IMR-90 (cell line): ENCODE results near the gene RNPEPL1. TPM values are rescaled to one million over a fixed set of nuclear protein-coding genes. Genes with fewer than 3 reads are reported as not detected.

ENCODE experiments used
- ATAC-seq: fragments of 200-7000 bp; cut with Tn5 transposase; 2 replicates; pipeline ENCODE4 v1.9.1; 2020; ENCODE audit warnings: low read depth, mild to moderate bottlenecking, moderate library complexity
- BruUV-seq: library from RNA; stranded (reverse); fragments of 400-500 nt; replicated peaks from 2 replicates; lab custom pipeline; 2021; lab: Mats Ljungman, UMichigan
- CTCF ChIA-PET: fragments of 300-600 bp; formaldehyde crosslinking; extraction: SDS; loops from one replicate; lab custom pipeline; 2021; ENCODE audit warnings: antibody characterized with exemption; lab: Yijun Ruan, JAX
- POLR2A ChIA-PET: fragments of 300-600 bp; sonication (Branson Sonifier 250); formaldehyde crosslinking; loops from one replicate; lab custom pipeline; 2022; ENCODE audit warnings: antibody characterized with exemption; ENCODE audit not compliant: unreplicated experiment; lab: Charles Lee
- DNase-seq: peaks from one replicate; pipeline ENCODE4 v3.0.0; 2013
- H2AFZ ChIP-seq: replicated peaks from 2 replicates; pipeline ENCODE3; 2013; ENCODE audit warnings: low read length, mild to moderate bottlenecking; ENCODE audit not compliant: poor library complexity
- H2AK5ac ChIP-seq: 2 replicates; pipeline ENCODE4 v1.6.1; 2013; ENCODE audit warnings: low read depth, low read length, inconsistent platforms
- H2AK9ac ChIP-seq: replicated peaks from 2 replicates; pipeline ENCODE3; 2013; ENCODE audit warnings: mild to moderate bottlenecking, low read depth, low read length, moderate library complexity; ENCODE audit not compliant: poor library complexity
- H2BK120ac ChIP-seq: 2 replicates; pipeline ENCODE4 v1.6.1; 2013; ENCODE audit warnings: low read depth, low read length, inconsistent platforms
- H2BK15ac ChIP-seq: 3 replicates; pipeline ENCODE4 v1.6.1; 2013; ENCODE audit warnings: low read depth, low read length, inconsistent platforms
- H2BK20ac ChIP-seq: 2 replicates; pipeline ENCODE4 v1.6.1; 2013; ENCODE audit warnings: low read depth, mild to moderate bottlenecking, inconsistent platforms, low read length, moderate library complexity
- H2BK5ac ChIP-seq: 2 replicates; pipeline ENCODE4 v1.6.1; 2013; ENCODE audit warnings: mild to moderate bottlenecking, low read depth, low read length, inconsistent platforms; ENCODE audit not compliant: poor library complexity, severe bottlenecking
- H3K14ac ChIP-seq: replicated peaks from 2 replicates; pipeline ENCODE4 v1.6.1; 2013; ENCODE audit warnings: low read depth, low read length, inconsistent platforms
- H3K18ac ChIP-seq: 2 replicates; pipeline ENCODE4 v1.6.1; 2013; ENCODE audit warnings: low read depth, low read length, control low read depth
- H3K23ac ChIP-seq: 2 replicates; pipeline ENCODE4 v1.6.1; 2013; ENCODE audit warnings: low read depth, low read length, inconsistent platforms
- H3K27ac ChIP-seq: 2 replicates; pipeline ENCODE4 v1.5.1; 2013; ENCODE audit warnings: mild to moderate bottlenecking, control low read depth, low read length; ENCODE audit not compliant: insufficient read depth
- H3K27me3 ChIP-seq: 2 replicates; pipeline ENCODE4 v1.6.1; 2013; ENCODE audit warnings: low read length; ENCODE audit not compliant: control insufficient read depth, insufficient read depth
- H3K36me3 ChIP-seq: 2 replicates; pipeline ENCODE4 v1.6.1; 2013; ENCODE audit warnings: low read length, mixed read lengths; ENCODE audit not compliant: control insufficient read depth, insufficient read depth
- H3K4ac ChIP-seq: 2 replicates; pipeline ENCODE4 v1.6.1; 2013; ENCODE audit warnings: low read depth, low read length, inconsistent platforms
- H3K4me1 ChIP-seq: 2 replicates; pipeline ENCODE4 v1.6.1; 2013; ENCODE audit warnings: low read length, mixed read lengths; ENCODE audit not compliant: control insufficient read depth, insufficient read depth
- H3K4me2 ChIP-seq: 2 replicates; pipeline ENCODE4 v1.6.1; 2013; ENCODE audit warnings: low read depth, mild to moderate bottlenecking, control low read depth, low read length, moderate library complexity
- H3K4me3 ChIP-seq: 2 replicates; pipeline ENCODE4 v1.5.1; 2013; ENCODE audit warnings: low read depth, mild to moderate bottlenecking, control low read depth, low read length, moderate library complexity; ENCODE audit not compliant: insufficient read depth
- H3K56ac ChIP-seq: 2 replicates; pipeline ENCODE4 v1.6.1; 2013; ENCODE audit warnings: low read length, inconsistent platforms; ENCODE audit not compliant: insufficient read depth; ENCODE audit errors: extremely low read depth
- H3K79me1 ChIP-seq, 2 experiments: 2 replicates each; pipeline ENCODE4 v1.6.1; 2013; ENCODE audit warnings: low read length in 2 of 2, inconsistent platforms in 1 of 2, low read depth in 1 of 2
- H3K9ac ChIP-seq: 2 replicates; pipeline ENCODE4 v1.6.1; 2013; ENCODE audit warnings: low read depth, low read length, control low read depth
- H3K9me1 ChIP-seq: 2 replicates; pipeline ENCODE4 v1.6.1; 2013; ENCODE audit warnings: low read length, inconsistent platforms; ENCODE audit not compliant: insufficient read depth
- H3K9me3 ChIP-seq: 2 replicates; pipeline ENCODE4 v1.6.1; 2013; ENCODE audit warnings: low read length; ENCODE audit not compliant: control insufficient read depth, insufficient read depth
- H4K20me1 ChIP-seq: 2 replicates; pipeline ENCODE4 v1.6.1; 2013; ENCODE audit warnings: low read length, inconsistent platforms; ENCODE audit not compliant: insufficient read depth
- H4K5ac ChIP-seq: 2 replicates; pipeline ENCODE4 v1.6.1; 2013; ENCODE audit warnings: mild to moderate bottlenecking, low read depth, low read length, control low read depth
- H4K8ac ChIP-seq, 2 experiments: 2 replicates each; pipeline ENCODE4 v1.6.1; 2013; ENCODE audit warnings: low read depth in 2 of 2, low read length in 2 of 2, control low read depth in 1 of 2, inconsistent platforms in 1 of 2
- H4K91ac ChIP-seq: 2 replicates; pipeline ENCODE4 v1.6.1; 2013; ENCODE audit warnings: low read depth, low read length, inconsistent platforms; ENCODE audit not compliant: insufficient read depth
- CEBPB ChIP-seq: IDR thresholded peaks from 2 replicates; pipeline ENCODE4 v1.6.1; 2012; ENCODE audit warnings: low read depth, low read length, improper control_type of control experiment
- CHD1 ChIP-seq: IDR thresholded peaks from 2 replicates; pipeline ENCODE4 v1.6.1; 2012; ENCODE audit warnings: low read depth, low read length, improper control_type of control experiment
- CTCF ChIP-seq: conservative IDR thresholded peaks from 2 replicates; pipeline ENCODE4 v1.5.1; 2012; ENCODE audit warnings: mild to moderate bottlenecking, low read depth, low read length, improper control_type of control experiment
- FOS ChIP-seq: fragments of 150-350 bp; IDR thresholded peaks from 2 replicates; pipeline ENCODE4 v1.6.1; 2016; ENCODE audit warnings: low read depth, low read length
- MAFK ChIP-seq: IDR thresholded peaks from 2 replicates; pipeline ENCODE4 v1.6.1; 2012; ENCODE audit warnings: low read depth, low read length, improper control_type of control experiment
- MAZ ChIP-seq: IDR thresholded peaks from 2 replicates; pipeline ENCODE4 v1.6.1; 2012; ENCODE audit warnings: low read depth, mild to moderate bottlenecking, low read length, improper control_type of control experiment, moderate library complexity, borderline replicate concordance
- MXI1 ChIP-seq: IDR thresholded peaks from 2 replicates; pipeline ENCODE4 v1.6.1; 2012; ENCODE audit warnings: low read depth, mild to moderate bottlenecking, low read length, moderate library complexity, borderline replicate concordance
- POLR2A ChIP-seq: IDR thresholded peaks from 2 replicates; pipeline ENCODE4 v1.6.1; 2012; ENCODE audit warnings: mild to moderate bottlenecking, low read depth, low read length
- RCOR1 ChIP-seq: IDR thresholded peaks from 2 replicates; pipeline ENCODE4 v1.6.1; 2012; ENCODE audit warnings: mild to moderate bottlenecking, low read length, improper control_type of control experiment; ENCODE audit not compliant: insufficient replicate concordance
- RFX5 ChIP-seq: IDR thresholded peaks from 2 replicates; pipeline ENCODE4 v1.8.0; 2012; ENCODE audit warnings: low read depth, mild to moderate bottlenecking, low read length, moderate library complexity
- USF2 ChIP-seq: fragments of 150-350 bp; IDR thresholded peaks from 2 replicates; pipeline ENCODE4 v1.6.1; 2017; ENCODE audit warnings: mild to moderate bottlenecking, antibody characterized with exemption, low read length, low read depth
- WGBS, 2 experiments: methylation state at CpG; one replicate each; pipeline versions ENCODE4 v1.1.5 to v1.1.7; 2013; ENCODE audit warnings: missing lambda C conversion rate in 2 of 2; ENCODE audit not compliant: insufficient read length in 1 of 2; ENCODE audit errors: extremely low coverage in 2 of 2; 5-methylcytosine and 5-hydroxymethylcytosine counted together
- dilution Hi-C: fragments of 300-500 bp; cut with HindIII; formaldehyde crosslinking; loops from one replicate; pipeline ENCODE4 v1.14.3; 2018; ENCODE audit warnings: low sequenced_read_pairs; ENCODE audit not compliant: unreplicated experiment
- in situ Hi-C: fragments of 300-500 bp; cut with MboI; formaldehyde crosslinking; loops from 3 replicates; pipeline ENCODE4 v1.14.3; 2019; ENCODE audit warnings: low sequenced_read_pairs, inconsistent platforms, mixed read lengths
- intact Hi-C: fragments of 100-400 bp; cut with micrococcal nuclease; formaldehyde crosslinking; loops from 2 replicates; pipeline ENCODE4 v1.10.0; 2022
- polyA plus RNA-seq, 3 experiments: library from polyadenylated mRNA; depleted of rRNA; stranded (reverse); fragments of >200 nt; gene quantifications; 2 replicates each; pipeline ENCODE4 v1.2.3, GENCODE V29; 2012; ENCODE audit warnings: low replicate concordance in 1 of 3
- total RNA-seq: library from RNA; depleted of rRNA; stranded (reverse); fragments of >200 nt; gene quantifications from 2 replicates; pipeline ENCODE4 v1.2.3, GENCODE V29; 2012

Gene RNPEPL1
- total and polyA plus RNA-seq, 2 of the 4 experiments (the other 2 are of a cell fraction) = 3.8 to 18.7 TPM

- dilution Hi-C loops (no loop called here), in situ Hi-C loops (no loop called here), intact Hi-C loops (no loop called here)
- H3K14ac ChIP-seq = no peak overlapping the region
- peaks cover 4% of the 10 kb centered on the region; the same call in 1 of the 2 replicates for H3K27me3 ChIP-seq
- no peak overlapping the region for H4K5ac ChIP-seq
- no peak overlapping the region for H2BK5ac ChIP-seq
- H3K4me1 ChIP-seq = peaks cover 2% of the 10 kb centered on the region; the same call in 1 of the 2 replicates
- H4K8ac ChIP-seq = no peak overlapping the region
- no peak overlapping the region for H2BK20ac ChIP-seq
- no peak overlapping the region for H3K56ac ChIP-seq
- no peak overlapping the region for H3K4me2 ChIP-seq
- no peak overlapping the region for H2AK9ac ChIP-seq
- 76% methylated on average over 4 of the region's 10 CpGs; no CpG with 5 or more reads in 1 of the 2 experiments for WGBS, 2 experiments
- no peak overlapping the region for H3K27ac ChIP-seq
- no peak overlapping the region for H3K4me3 ChIP-seq
- no peaks in the 10 kb centered on the region for H3K9me1 ChIP-seq
- CTCF ChIA-PET = no interaction called here
- H2AK5ac ChIP-seq = no peak overlapping the region
- no peaks in the 10 kb centered on the region for H3K36me3 ChIP-seq
- no peaks in the 10 kb centered on the region for H3K79me1 ChIP-seq
- no TSS peak for BruUV-seq
- peak overlapping the region; percentile 14 for H2AFZ ChIP-seq
- no peak for TF ChIP-seq RFX5
- no peak for TF ChIP-seq FOS
- no peak for TF ChIP-seq POLR2A
- no peak for TF ChIP-seq MAFK
- no peak for TF ChIP-seq MAZ
- TF ChIP-seq CHD1 = no peak
- no peak for TF ChIP-seq USF2
- no peak for TF ChIP-seq CTCF
- no peak for TF ChIP-seq MXI1
- TF ChIP-seq RCOR1 = no peak
- TF ChIP-seq CEBPB = no peak
- H4K91ac ChIP-seq = no peak overlapping the region
- no peak overlapping the region for H3K9ac ChIP-seq
- no peaks in the 10 kb centered on the region for H3K9me3 ChIP-seq
- DNase-seq = no peak
- H3K18ac ChIP-seq = no peak overlapping the region
- H3K4ac ChIP-seq = no peak overlapping the region
- ATAC-seq = no peak
- H2BK120ac ChIP-seq = no peak overlapping the region
- POLR2A ChIA-PET = no interaction called here
- H2BK15ac ChIP-seq = no peak overlapping the region
- H4K20me1 ChIP-seq = no peaks in the 10 kb centered on the region
- H3K23ac ChIP-seq = no peak overlapping the region
Measured at GRCh38 chr2:240623531-240624010, 55.3 kb downstream of the RNPEPL1 start.
